Keratinocyte (primary cell): ENCODE data around the gene MORF4L1.

Experiments
- EZH2 ChIP-seq: IDR thresholded peaks from one replicate; pipeline ENCODE4 v1.6.1; 2012; ENCODE audit warnings: inconsistent platforms, mild to moderate bottlenecking, low read length, moderate library complexity
- TF ChIP-seq, protein P1 (sequence below), 3 experiments: IDR thresholded peaks in 1 of 3; conservative IDR thresholded peaks in 1 of 3; optimal IDR thresholded peaks in 1 of 3; 2 replicates in 2 of 3; 3 replicates in 1 of 3; pipeline versions ENCODE3 to v1.5.1; 2011; ENCODE audit warnings: low read length in 3 of 3, mild to moderate bottlenecking in 3 of 3, moderate library complexity in 2 of 3, control low read depth in 1 of 3, inconsistent platforms in 1 of 3; ENCODE audit not compliant: insufficient read depth in 2 of 3; ENCODE audit errors: extremely low read depth in 1 of 3

DNA sequence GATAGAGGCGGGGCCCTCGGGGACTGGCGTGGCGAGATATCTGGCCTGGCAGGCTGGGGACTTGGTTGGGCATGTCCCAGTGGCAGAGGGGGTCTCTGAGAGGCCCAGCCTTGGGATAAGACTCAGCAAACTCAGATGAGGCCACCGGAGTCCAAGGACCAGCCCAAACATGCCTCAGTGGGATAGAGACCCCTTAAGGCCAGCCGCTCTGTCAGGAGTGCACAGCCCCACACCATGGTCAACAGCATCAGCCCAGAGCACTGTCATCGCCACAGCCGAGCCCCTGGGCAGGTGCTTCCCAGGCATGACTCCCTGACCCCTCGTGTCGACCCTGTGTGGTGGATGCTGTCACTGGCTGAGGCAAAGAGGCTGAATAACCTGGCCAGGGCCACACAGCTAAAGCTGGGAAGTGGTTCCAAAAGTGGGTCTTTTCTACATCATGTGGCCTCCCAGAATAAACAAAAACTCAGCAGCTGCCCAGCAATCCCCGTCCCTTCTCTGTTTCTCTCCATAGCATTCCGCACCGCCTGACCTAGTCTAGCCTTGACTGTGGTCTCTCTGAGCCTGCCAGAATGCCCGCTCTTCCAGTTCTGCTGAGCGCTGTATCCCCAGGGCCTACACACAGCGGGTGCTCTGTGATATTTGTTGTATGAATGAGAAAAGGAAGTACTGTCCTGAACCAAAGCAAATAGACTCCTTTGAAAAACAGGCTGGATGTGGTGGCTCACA, 57.0 kb downstream of the MORF4L1 start:
- TF ChIP-seq, protein P1, sequence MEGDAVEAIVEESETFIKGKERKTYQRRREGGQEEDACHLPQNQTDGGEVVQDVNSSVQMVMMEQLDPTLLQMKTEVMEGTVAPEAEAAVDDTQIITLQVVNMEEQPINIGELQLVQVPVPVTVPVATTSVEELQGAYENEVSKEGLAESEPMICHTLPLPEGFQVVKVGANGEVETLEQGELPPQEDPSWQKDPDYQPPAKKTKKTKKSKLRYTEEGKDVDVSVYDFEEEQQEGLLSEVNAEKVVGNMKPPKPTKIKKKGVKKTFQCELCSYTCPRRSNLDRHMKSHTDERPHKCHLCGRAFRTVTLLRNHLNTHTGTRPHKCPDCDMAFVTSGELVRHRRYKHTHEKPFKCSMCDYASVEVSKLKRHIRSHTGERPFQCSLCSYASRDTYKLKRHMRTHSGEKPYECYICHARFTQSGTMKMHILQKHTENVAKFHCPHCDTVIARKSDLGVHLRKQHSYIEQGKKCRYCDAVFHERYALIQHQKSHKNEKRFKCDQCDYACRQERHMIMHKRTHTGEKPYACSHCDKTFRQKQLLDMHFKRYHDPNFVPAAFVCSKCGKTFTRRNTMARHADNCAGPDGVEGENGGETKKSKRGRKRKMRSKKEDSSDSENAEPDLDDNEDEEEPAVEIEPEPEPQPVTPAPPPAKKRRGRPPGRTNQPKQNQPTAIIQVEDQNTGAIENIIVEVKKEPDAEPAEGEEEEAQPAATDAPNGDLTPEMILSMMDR (optimal IDR thresholded peaks at IDR 0.05 in 1 of 3, IDR thresholded peaks at IDR 0.05 in 1 of 3, conservative IDR thresholded peaks at IDR 0.05 in 1 of 3; ENCODE audit: extremely low read depth in 1 of 3, insufficient read depth in 2 of 3, low read length in 3 of 3) = no peak
- no peak for TF ChIP-seq EZH2
